ENCODE results near the gene HNRNPAB.

Gene HNRNPAB

GRCh38 chr5:178229861-178230260, 25.5 kb downstream of the HNRNPAB start:
- no peak overlapping the region for H3K4me3 ChIP-seq (ENCODE audit: low read depth, low read length)
- no peak for DNase-seq (ENCODE audit: low read depth)
- no peak for TF ChIP-seq CTCF (IDR thresholded peaks at IDR 0.05; ENCODE audit: control insufficient read depth, extremely low read depth, insufficient read depth)

- TF ChIP-seq CTCF (IDR thresholded peaks at IDR 0.05; ENCODE audit: control insufficient read depth, extremely low read depth, insufficient read depth): no peak
- DNase-seq (ENCODE audit: low read depth): peak; percentile 79
- peak overlapping the region; percentile 91 for H3K4me3 ChIP-seq (ENCODE audit: low read depth, low read length)
These were observed 26.7 kb downstream of the HNRNPAB start for GRCh38 chr5:178230879-178231538.

GRCh38 chr5:178231539-178232123, 27.3 kb downstream of the HNRNPAB start:
- H3K4me3 ChIP-seq (ENCODE audit: low read depth, low read length): peak overlapping the region; percentile 91
- DNase-seq (ENCODE audit: low read depth): no peak
- TF ChIP-seq CTCF (IDR thresholded peaks at IDR 0.05; ENCODE audit: control insufficient read depth, extremely low read depth, insufficient read depth): no peak

- H3K4me3 ChIP-seq (ENCODE audit: low read depth, low read length): peak within 1 kb of the TSS; percentile 91
- no peak for DNase-seq (ENCODE audit: low read depth)
- no peak for TF ChIP-seq CTCF (IDR thresholded peaks at IDR 0.05; ENCODE audit: control insufficient read depth, extremely low read depth, insufficient read depth)
These were observed 28.0 kb downstream of the HNRNPAB start, which contains the start of gene PHYKPL for GRCh38 chr5:178232124-178232919. PHYKPL (minus strand) TSS chr5:178232802; CDS start chr5:178232550, 252 bp downstream.

GRCh38 chr5:178232920-178233429, 28.6 kb downstream of the HNRNPAB start:
- no peak for DNase-seq (ENCODE audit: low read depth)
- no peak for TF ChIP-seq CTCF (IDR thresholded peaks at IDR 0.05; ENCODE audit: control insufficient read depth, extremely low read depth, insufficient read depth)
- peak overlapping the region; percentile 91 for H3K4me3 ChIP-seq (ENCODE audit: low read depth, low read length)

GRCh38 chr5:178234121-178234749, 29.9 kb downstream of the HNRNPAB start:
- no peak for DNase-seq (ENCODE audit: low read depth)
- no peak for TF ChIP-seq CTCF (IDR thresholded peaks at IDR 0.05; ENCODE audit: control insufficient read depth, extremely low read depth, insufficient read depth)
- no peak overlapping the region for H3K4me3 ChIP-seq (ENCODE audit: low read depth, low read length)

Measured in LNCaP clone FGC (cell line).